Fibroblast of lung (primary cell): ENCODE results near the gene MYPOP.

ENCODE experiments used
- EZH2 ChIP-seq: IDR thresholded peaks from 2 replicates; pipeline ENCODE4 v1.5.1; 2012; ENCODE audit warnings: low read length, control low read depth, mild to moderate bottlenecking; ENCODE audit errors: missing control alignments
- TF ChIP-seq, protein P1 (sequence below), 2 donors: IDR thresholded peaks in 1 of 2; conservative IDR thresholded peaks in 1 of 2; 1 replicate in 1 of 2; 2 replicates in 1 of 2; pipeline ENCODE4 v1.5.1; 2011 to 2012; ENCODE audit warnings: low read length in 2 of 2, control low read depth in 1 of 2, inconsistent platforms in 1 of 2, low read depth in 1 of 2, mild to moderate bottlenecking in 1 of 2

DNA sequence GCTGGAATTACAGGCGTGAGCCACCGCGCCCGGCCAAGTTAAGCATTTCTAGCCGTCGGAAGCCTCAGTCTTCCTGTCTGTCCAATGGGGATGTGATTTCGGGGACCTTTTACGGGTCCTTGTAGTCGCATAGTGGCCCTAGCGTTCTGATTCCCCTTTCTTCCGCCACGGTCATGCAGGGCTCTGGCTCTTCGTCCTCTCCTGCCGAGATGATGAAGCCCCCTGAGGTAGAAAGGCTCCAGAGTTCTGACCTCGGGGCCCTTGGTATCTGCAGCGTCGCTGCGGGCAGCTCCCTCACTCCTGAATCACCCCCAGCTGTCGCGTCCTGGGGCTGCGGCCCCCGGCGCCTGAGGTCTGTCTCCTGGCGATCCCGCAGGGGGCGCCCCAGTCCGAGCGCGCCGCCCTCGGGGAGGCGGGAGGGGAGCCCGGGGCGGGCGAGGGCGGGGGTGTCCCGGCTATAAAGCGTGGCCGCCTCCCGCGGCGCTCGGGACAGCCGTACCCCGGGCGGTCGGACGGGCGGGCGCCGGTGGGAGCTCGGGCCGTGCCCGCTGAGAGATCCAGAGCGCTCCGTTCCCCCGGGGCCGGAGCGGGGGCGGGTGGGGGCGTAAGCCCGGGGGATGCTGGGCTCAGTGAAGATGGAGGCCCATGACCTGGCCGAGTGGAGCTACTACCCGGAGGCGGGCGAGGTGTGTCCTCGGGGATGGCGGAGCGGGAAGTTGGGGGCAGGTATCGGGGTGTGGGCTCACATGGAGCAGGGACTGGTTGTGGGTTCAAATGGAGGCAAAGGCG, 38.4 kb downstream of the MYPOP start, which contains the start of gene FOXA3:
- TF ChIP-seq, protein P1, sequence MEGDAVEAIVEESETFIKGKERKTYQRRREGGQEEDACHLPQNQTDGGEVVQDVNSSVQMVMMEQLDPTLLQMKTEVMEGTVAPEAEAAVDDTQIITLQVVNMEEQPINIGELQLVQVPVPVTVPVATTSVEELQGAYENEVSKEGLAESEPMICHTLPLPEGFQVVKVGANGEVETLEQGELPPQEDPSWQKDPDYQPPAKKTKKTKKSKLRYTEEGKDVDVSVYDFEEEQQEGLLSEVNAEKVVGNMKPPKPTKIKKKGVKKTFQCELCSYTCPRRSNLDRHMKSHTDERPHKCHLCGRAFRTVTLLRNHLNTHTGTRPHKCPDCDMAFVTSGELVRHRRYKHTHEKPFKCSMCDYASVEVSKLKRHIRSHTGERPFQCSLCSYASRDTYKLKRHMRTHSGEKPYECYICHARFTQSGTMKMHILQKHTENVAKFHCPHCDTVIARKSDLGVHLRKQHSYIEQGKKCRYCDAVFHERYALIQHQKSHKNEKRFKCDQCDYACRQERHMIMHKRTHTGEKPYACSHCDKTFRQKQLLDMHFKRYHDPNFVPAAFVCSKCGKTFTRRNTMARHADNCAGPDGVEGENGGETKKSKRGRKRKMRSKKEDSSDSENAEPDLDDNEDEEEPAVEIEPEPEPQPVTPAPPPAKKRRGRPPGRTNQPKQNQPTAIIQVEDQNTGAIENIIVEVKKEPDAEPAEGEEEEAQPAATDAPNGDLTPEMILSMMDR (conservative IDR thresholded peaks at IDR 0.05 in 1 of 2, IDR thresholded peaks at IDR 0.05 in 1 of 2; ENCODE audit: low read depth in 1 of 2, low read length in 2 of 2), result peak; percentile 26 to 45
- TF ChIP-seq EZH2, result peak; percentile 66
